Measurements from ENCODE around the gene STX11. TPM values are rescaled to one million over a fixed set of nuclear protein-coding genes. Genes with fewer than 3 reads are reported as not detected.

STX11 gene
- total and polyA plus RNA-seq, 10 of the 15 experiments (the other 5 are each of a cell fraction or from before 2014, with no cell fraction given), result 0.66 to 38.1 (median 19.8) TPM

GRCh38 chr6:144149894-144150709 is at the start of gene STX11 (continued):
- no peak for TF ChIP-seq ZBTB40 (IDR thresholded peaks at IDR 0.05; ENCODE audit: borderline replicate concordance)
- TF ChIP-seq TARDBP (IDR thresholded peaks at IDR 0.05; ENCODE audit: borderline replicate concordance), result no peak
- TF ChIP-seq WRNIP1 (IDR thresholded peaks at IDR 0.05; ENCODE audit: borderline replicate concordance, low read depth, low read length), result no peak
- no peak for TF ChIP-seq SRF (IDR thresholded peaks at IDR 0.05; ENCODE audit: low read depth in 2 of 2, low read length in 2 of 2)
- peak; percentile 26 for TF ChIP-seq SP1 (IDR thresholded peaks at IDR 0.05; ENCODE audit: low read depth, low read length)
- TF ChIP-seq MYC (IDR thresholded peaks at IDR 0.05; ENCODE audit: insufficient read depth, insufficient read length, insufficient replicate concordance, low read length, severe bottlenecking), result peak; percentile 31
- 0 out of 2 replicates have a peak, but pooled peaks have one; percentile 24 for TF ChIP-seq ZNF217 (IDR thresholded peaks at IDR 0.05)
- TF ChIP-seq HSF1 (IDR thresholded peaks at IDR 0.05; ENCODE audit: low read depth, low read length), result no peak
- TF ChIP-seq RUNX3 (IDR thresholded peaks at IDR 0.05; ENCODE audit: low read length), result peak; percentile 59
- no peak for TF ChIP-seq ESRRA (IDR thresholded peaks at IDR 0.05; ENCODE audit: low read length)
- TF ChIP-seq PML (IDR thresholded peaks at IDR 0.05; ENCODE audit: low read length), result no peak
- TF ChIP-seq STAT1 (conservative IDR thresholded peaks at IDR 0.05), result peak; percentile 94; the same call in 1 of the 2 replicates
- no peak for TF ChIP-seq NFIC (IDR thresholded peaks at IDR 0.05; ENCODE audit: low read depth, low read length)
- TF ChIP-seq FOXK2 (IDR thresholded peaks at IDR 0.05), result no peak
- TF ChIP-seq CTCF (IDR thresholded peaks at IDR 0.05 in 2 of 3, conservative IDR thresholded peaks at IDR 0.05 in 1 of 3; ENCODE audit: control insufficient read depth in 2 of 3, extremely low read depth in 1 of 3, insufficient read depth in 1 of 3, low read depth in 3 of 3, low read length in 3 of 3), result no peak
- peak; percentile 80 for TF ChIP-seq RELB (IDR thresholded peaks at IDR 0.05; ENCODE audit: low read depth)
- peak in 1 of 2 experiments; percentile 43; a peak in 1 of 4 replicates for TF ChIP-seq ETV6 (conservative IDR thresholded peaks at IDR 0.05 in 1 of 2, IDR thresholded peaks at IDR 0.05 in 1 of 2; ENCODE audit: borderline replicate concordance in 1 of 2, low read depth in 1 of 2)
- TF ChIP-seq CREM (IDR thresholded peaks at IDR 0.05; ENCODE audit: low read depth), result peak; percentile 51; the same call in 1 of the 2 replicates

Data from GM12878 (cell line).